Lower lobe of right lung (tissue), 2 donors: ENCODE data around the gene GFI1. TPM values are rescaled to one million over a fixed set of nuclear protein-coding genes. Genes with fewer than 3 reads are reported as not detected.

Experiments used
- ATAC-seq, 2 donors: fragments of 200-7000 bp; cut with Tn5 transposase; one replicate each; pipeline ENCODE4 v1.9.1; 2020 to 2022; ENCODE audit warnings: mild to moderate bottlenecking in 2 of 2, moderate library complexity in 2 of 2
- DNase-seq: peaks from one replicate; pipeline ENCODE4 v3.0.0-alpha.2; 2020
- H3K27ac ChIP-seq: fragments of 200-600 bp; one replicate; pipeline ENCODE4 v1.8.0; 2022
- H3K27me3 ChIP-seq: fragments of 200-600 bp; one replicate; pipeline ENCODE4 v1.8.0; 2022; ENCODE audit warnings: low read depth
- H3K36me3 ChIP-seq: fragments of 200-600 bp; one replicate; pipeline ENCODE4 v1.8.0; 2022; ENCODE audit warnings: mild to moderate bottlenecking
- H3K4me1 ChIP-seq: fragments of 200-600 bp; one replicate; pipeline ENCODE4 v1.8.0; 2022
- H3K4me3 ChIP-seq: fragments of 200-600 bp; one replicate; pipeline ENCODE4 v1.8.0; 2022; ENCODE audit warnings: mild to moderate bottlenecking
- H3K9me3 ChIP-seq: fragments of 200-600 bp; one replicate; pipeline ENCODE4 v1.8.0; 2022
- intact Hi-C: fragments of 100-400 bp; cut with DNase I; formaldehyde crosslinking; loops from one replicate; pipeline ENCODE4 v1.11.0; 2022
- total RNA-seq: library from RNA; stranded (reverse); fragmentation: NEBNext Ultra II Directional; extraction: Animal tissue kit (Norgen Biotek cat#: 25700); gene quantifications from one replicate; pipeline ENCODE4 v1.2.1, GENCODE V29; 2021
- TF ChIP-seq, protein P1 (sequence below): fragments of 200-600 bp; IDR thresholded peaks from one replicate; pipeline ENCODE4 v1.8.0; 2022; ENCODE audit warnings: antibody characterized with exemption, mild to moderate bottlenecking
- donor health status: DM: no; HTN: yes; CAD: no; lungs with severe emphysema.

GFI1 gene
- total RNA-seq, 1 donor from 2014 or later, result 3.3 TPM

DNA sequence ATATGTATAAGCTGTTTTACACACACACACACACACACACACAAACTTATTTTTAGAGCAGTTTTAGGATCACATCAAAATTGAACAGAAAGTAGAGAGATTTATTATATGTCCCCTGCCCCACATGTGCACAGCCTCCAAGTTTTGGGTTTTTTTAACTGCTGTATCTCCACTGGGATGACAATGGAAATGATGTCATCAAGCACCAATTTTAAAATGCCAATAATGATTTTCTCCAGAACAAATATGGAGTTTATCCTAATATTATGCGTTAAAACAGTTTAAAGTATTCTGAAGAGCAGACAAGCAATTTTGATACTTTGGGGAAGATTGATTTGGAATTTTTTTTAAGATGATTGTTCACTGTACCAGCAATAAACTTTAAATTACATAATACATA lies 56.7 kb downstream of the GFI1 start:
- ATAC-seq, result no peak
- H3K27me3 ChIP-seq, result no peaks in the 10 kb centered on the region
- intact Hi-C loops, result no loop called here

DNA sequence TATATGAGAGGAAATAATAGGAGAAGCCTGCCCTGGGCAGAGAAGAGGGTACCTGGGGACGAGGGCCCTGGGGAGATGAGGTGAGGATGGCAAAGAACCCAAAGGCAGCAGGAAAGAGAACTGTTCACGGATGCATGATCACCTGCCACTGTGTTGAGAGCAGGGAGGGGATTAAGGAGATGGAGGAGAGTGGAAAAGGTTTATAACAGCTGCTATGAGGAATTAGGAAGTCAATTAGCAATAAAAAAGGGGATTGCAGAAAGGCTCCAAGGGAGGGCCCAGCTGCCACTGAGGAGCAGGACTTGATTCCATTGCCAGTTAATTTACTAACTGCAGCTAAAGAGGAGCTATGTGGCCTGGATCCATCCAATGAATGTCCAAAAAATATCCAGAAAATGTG lies 61.1 kb downstream of the GFI1 start:
- no peaks in the 10 kb centered on the region for H3K36me3 ChIP-seq
- TF ChIP-seq, protein P1, sequence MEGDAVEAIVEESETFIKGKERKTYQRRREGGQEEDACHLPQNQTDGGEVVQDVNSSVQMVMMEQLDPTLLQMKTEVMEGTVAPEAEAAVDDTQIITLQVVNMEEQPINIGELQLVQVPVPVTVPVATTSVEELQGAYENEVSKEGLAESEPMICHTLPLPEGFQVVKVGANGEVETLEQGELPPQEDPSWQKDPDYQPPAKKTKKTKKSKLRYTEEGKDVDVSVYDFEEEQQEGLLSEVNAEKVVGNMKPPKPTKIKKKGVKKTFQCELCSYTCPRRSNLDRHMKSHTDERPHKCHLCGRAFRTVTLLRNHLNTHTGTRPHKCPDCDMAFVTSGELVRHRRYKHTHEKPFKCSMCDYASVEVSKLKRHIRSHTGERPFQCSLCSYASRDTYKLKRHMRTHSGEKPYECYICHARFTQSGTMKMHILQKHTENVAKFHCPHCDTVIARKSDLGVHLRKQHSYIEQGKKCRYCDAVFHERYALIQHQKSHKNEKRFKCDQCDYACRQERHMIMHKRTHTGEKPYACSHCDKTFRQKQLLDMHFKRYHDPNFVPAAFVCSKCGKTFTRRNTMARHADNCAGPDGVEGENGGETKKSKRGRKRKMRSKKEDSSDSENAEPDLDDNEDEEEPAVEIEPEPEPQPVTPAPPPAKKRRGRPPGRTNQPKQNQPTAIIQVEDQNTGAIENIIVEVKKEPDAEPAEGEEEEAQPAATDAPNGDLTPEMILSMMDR, result no peak

More for the DNA sequence above, 56.7 kb downstream of the GFI1 start:
- TF ChIP-seq, protein P1, result no peak
- no peaks in the 10 kb centered on the region for H3K36me3 ChIP-seq
- no peak for DNase-seq
- H3K9me3 ChIP-seq, result no peaks in the 10 kb centered on the region
- H3K4me1 ChIP-seq, result no peaks in the 10 kb centered on the region
- no peak overlapping the region for H3K27ac ChIP-seq
- H3K4me3 ChIP-seq, result no peak overlapping the region

More for the DNA sequence above, 61.1 kb downstream of the GFI1 start:
- ATAC-seq, result no peak
- Histone ChIP-seq H3K4me3 (no peak overlapping the region), H3K27me3 (no peaks in the 10 kb centered on the region), H3K27ac (no peak overlapping the region), H3K9me3 (no peaks in the 10 kb centered on the region), H3K4me1 (no peaks in the 10 kb centered on the region)
- intact Hi-C loops, result no loop called here
- no peak for DNase-seq

Other genes with a start within 250 kb of the GFI1 start
- gene GLMN, start 187.9 kb downstream of the GFI1 start, total RNA-seq, result 6.5 TPM
- 20.0 TPM for gene RPAP2, start 187.9 kb downstream of the GFI1 start, total RNA-seq